ENCODE data around the gene TMEFF2. TPM values are rescaled to one million over a fixed set of nuclear protein-coding genes. Genes with fewer than 3 reads are reported as not detected.

TMEFF2 gene
- total and polyA plus RNA-seq, 10 of the 15 experiments (the other 5 are each of a cell fraction or from before 2014, with no cell fraction given): not detected

DNA sequence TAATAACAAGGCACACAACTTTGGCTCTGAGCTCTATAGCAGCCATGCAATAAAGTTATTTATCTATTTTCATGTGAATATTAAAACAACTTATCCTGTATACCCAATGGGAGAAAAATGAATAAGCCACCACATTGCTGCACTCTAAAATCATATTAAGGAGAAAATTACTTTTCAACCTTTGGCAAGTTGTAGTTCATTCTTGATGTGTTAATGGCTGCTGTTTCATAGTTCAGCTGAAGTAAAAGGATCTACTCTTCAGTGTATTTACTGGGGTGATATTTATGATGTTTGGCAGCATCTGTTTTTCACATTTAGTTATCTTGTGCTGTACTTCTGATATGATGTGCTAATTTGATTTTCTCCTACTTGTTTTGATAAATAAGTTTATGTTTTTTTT, 71.8 kb downstream of the TMEFF2 start:
- Histone ChIP-seq H3K4me1 (ENCODE audit: control insufficient read depth, insufficient read depth, low read length) (no peaks in the 10 kb centered on the region), H3K27ac (ENCODE audit: control insufficient read depth, insufficient read depth) (no peak overlapping the region), H3K27me3 (replicated peaks in 1 of 2; ENCODE audit: control insufficient read depth in 2 of 2, insufficient read depth in 2 of 2, low read length in 1 of 2) (no peaks in the 10 kb centered on the region), H3K36me3 (ENCODE audit: control insufficient read depth in 2 of 2, insufficient read depth in 2 of 2, low read length in 1 of 2) (no peaks in the 10 kb centered on the region), H3K9me3 (replicated peaks; ENCODE audit: control insufficient read depth, insufficient read depth, low read length) (no peaks in the 10 kb centered on the region), H2AFZ (ENCODE audit: control insufficient read depth, low read depth, low read length) (no peak overlapping the region), H3K4me2 (ENCODE audit: control insufficient read depth, insufficient read depth) (no peak overlapping the region), H4K20me1 (ENCODE audit: control insufficient read depth, insufficient read depth) (no peaks in the 10 kb centered on the region), H3K4me3 (no peak overlapping the region), H3K9ac (ENCODE audit: control insufficient read depth, insufficient read depth, low read length) (no peak overlapping the region), H3K79me2 (ENCODE audit: control insufficient read depth, insufficient read depth, low read length) (no peaks in the 10 kb centered on the region)
- DNase-seq (ENCODE audit: low read depth, low spot score) (no peak), FAIRE-seq (no peak), ATAC-seq (no peak)
- TF ChIP-seq KLF5 (IDR thresholded peaks at IDR 0.05; ENCODE audit: partially characterized antibody): no peak
- no peak for TF ChIP-seq BHLHE40 (IDR thresholded peaks at IDR 0.05; ENCODE audit: borderline replicate concordance in 1 of 2, low read depth in 2 of 2, low read length in 1 of 2)
- no peak for TF ChIP-seq EED (IDR thresholded peaks at IDR 0.05; ENCODE audit: low read depth)
- TF ChIP-seq, protein P1, sequence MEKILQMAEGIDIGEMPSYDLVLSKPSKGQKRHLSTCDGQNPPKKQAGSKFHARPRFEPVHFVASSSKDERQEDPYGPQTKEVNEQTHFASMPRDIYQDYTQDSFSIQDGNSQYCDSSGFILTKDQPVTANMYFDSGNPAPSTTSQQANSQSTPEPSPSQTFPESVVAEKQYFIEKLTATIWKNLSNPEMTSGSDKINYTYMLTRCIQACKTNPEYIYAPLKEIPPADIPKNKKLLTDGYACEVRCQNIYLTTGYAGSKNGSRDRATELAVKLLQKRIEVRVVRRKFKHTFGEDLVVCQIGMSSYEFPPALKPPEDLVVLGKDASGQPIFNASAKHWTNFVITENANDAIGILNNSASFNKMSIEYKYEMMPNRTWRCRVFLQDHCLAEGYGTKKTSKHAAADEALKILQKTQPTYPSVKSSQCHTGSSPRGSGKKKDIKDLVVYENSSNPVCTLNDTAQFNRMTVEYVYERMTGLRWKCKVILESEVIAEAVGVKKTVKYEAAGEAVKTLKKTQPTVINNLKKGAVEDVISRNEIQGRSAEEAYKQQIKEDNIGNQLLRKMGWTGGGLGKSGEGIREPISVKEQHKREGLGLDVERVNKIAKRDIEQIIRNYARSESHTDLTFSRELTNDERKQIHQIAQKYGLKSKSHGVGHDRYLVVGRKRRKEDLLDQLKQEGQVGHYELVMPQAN (conservative IDR thresholded peaks at IDR 0.05): no peak
- TF ChIP-seq, protein P2, sequence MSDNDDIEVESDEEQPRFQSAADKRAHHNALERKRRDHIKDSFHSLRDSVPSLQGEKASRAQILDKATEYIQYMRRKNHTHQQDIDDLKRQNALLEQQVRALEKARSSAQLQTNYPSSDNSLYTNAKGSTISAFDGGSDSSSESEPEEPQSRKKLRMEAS (IDR thresholded peaks at IDR 0.05; ENCODE audit: low read depth, low read length): no peak
- RAD21 ChIA-PET (ENCODE audit: unreplicated experiment): no interaction called here
- POLR2A ChIA-PET: no interaction called here
- SMC1A ChIA-PET (ENCODE audit: uncharacterized antibody, unreplicated experiment): interaction anchor here (1.4 to 1.7 kb wide), 2 partner anchors 34 to 118 kb away, joined by 3 to 5 read pairs; no protein-coding TSS in a partner anchor
- intact Hi-C loops (cut with micrococcal nuclease; ENCODE audit: unreplicated experiment) (no loop called here), in situ Hi-C loops (cut with MboI) (no loop called here)
- no TSS peak for BruUV-seq (replicated peaks)
- CTCF ChIA-PET: no interaction called here

DNA sequence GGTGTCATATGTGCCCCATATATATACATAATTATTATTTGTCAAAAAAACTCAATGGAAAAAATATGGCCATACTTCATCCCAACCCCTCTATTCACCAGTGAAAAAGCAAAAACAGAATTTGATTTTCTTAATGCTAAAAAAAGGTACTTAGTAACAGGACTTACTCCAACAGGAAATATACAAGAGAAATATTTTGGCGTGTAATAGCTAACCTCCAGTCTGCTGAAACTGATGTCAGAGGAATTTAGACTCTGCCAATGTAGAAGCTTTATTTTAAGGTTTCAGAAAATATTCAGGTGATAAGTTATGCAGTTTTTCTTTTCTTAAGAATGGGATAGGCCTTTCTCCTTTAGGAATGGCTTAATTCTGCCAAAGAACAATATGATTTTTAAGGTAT, 72.6 kb downstream of the TMEFF2 start:
- Histone ChIP-seq H3K4me3 (no peak overlapping the region), H2AFZ (ENCODE audit: control insufficient read depth, low read depth, low read length) (no peak overlapping the region), H3K27ac (ENCODE audit: control insufficient read depth, insufficient read depth) (no peak overlapping the region), H3K36me3 (ENCODE audit: control insufficient read depth in 2 of 2, insufficient read depth in 2 of 2, low read length in 1 of 2) (no peaks in the 10 kb centered on the region), H3K27me3 (replicated peaks in 1 of 2; ENCODE audit: control insufficient read depth in 2 of 2, insufficient read depth in 2 of 2, low read length in 1 of 2) (no peaks in the 10 kb centered on the region), H3K79me2 (ENCODE audit: control insufficient read depth, insufficient read depth, low read length) (no peaks in the 10 kb centered on the region), H3K9ac (ENCODE audit: control insufficient read depth, insufficient read depth, low read length) (no peak overlapping the region), H3K4me1 (ENCODE audit: control insufficient read depth, insufficient read depth, low read length) (no peaks in the 10 kb centered on the region), H4K20me1 (ENCODE audit: control insufficient read depth, insufficient read depth) (no peaks in the 10 kb centered on the region), H3K9me3 (replicated peaks; ENCODE audit: control insufficient read depth, insufficient read depth, low read length) (no peaks in the 10 kb centered on the region), H3K4me2 (ENCODE audit: control insufficient read depth, insufficient read depth) (no peak overlapping the region)
- SMC1A ChIA-PET (ENCODE audit: uncharacterized antibody, unreplicated experiment): interaction anchor here (1.0 to 1.7 kb wide), 4 partner anchors 12 to 117 kb away, joined by 3 to 5 read pairs (median 4); no protein-coding TSS in a partner anchor
- WGBS (ENCODE audit: insufficient coverage, insufficient replicate concordance, low lambda C conversion rate, missing lambda C conversion rate): 0% methylated on average over 1 of the region's 1 CpG
- in situ Hi-C loops (cut with MboI) (no loop called here), intact Hi-C loops (cut with micrococcal nuclease; ENCODE audit: unreplicated experiment) (no loop called here)
- CTCF ChIA-PET: interaction anchor here (1.0 kb wide), 1 partner anchor 28 kb away, joined by 3 read pairs; no protein-coding TSS in a partner anchor
- BruUV-seq (replicated peaks): no TSS peak
- DNase-seq (ENCODE audit: low read depth, low spot score): no peak
- FAIRE-seq: no peak
- POLR2A ChIA-PET: no interaction called here
- RAD21 ChIA-PET (ENCODE audit: unreplicated experiment): interaction anchor here (0.9 kb wide), 1 partner anchor 40 kb away, joined by 3 read pairs; no protein-coding TSS in a partner anchor
- no peak for ATAC-seq
- TF ChIP-seq CHD4 (IDR thresholded peaks at IDR 0.05) (no peak), MTA3 (IDR thresholded peaks at IDR 0.05; ENCODE audit: borderline replicate concordance, low read length) (no peak), SIN3A (IDR thresholded peaks at IDR 0.05; ENCODE audit: low read depth, low read length) (no peak), SREBF2 (IDR thresholded peaks at IDR 0.05; ENCODE audit: low read length) (no peak), SPI1 (IDR thresholded peaks at IDR 0.05; ENCODE audit: borderline replicate concordance, insufficient read depth, low read depth, low read length) (no peak)
- TF ChIP-seq, protein P3, sequence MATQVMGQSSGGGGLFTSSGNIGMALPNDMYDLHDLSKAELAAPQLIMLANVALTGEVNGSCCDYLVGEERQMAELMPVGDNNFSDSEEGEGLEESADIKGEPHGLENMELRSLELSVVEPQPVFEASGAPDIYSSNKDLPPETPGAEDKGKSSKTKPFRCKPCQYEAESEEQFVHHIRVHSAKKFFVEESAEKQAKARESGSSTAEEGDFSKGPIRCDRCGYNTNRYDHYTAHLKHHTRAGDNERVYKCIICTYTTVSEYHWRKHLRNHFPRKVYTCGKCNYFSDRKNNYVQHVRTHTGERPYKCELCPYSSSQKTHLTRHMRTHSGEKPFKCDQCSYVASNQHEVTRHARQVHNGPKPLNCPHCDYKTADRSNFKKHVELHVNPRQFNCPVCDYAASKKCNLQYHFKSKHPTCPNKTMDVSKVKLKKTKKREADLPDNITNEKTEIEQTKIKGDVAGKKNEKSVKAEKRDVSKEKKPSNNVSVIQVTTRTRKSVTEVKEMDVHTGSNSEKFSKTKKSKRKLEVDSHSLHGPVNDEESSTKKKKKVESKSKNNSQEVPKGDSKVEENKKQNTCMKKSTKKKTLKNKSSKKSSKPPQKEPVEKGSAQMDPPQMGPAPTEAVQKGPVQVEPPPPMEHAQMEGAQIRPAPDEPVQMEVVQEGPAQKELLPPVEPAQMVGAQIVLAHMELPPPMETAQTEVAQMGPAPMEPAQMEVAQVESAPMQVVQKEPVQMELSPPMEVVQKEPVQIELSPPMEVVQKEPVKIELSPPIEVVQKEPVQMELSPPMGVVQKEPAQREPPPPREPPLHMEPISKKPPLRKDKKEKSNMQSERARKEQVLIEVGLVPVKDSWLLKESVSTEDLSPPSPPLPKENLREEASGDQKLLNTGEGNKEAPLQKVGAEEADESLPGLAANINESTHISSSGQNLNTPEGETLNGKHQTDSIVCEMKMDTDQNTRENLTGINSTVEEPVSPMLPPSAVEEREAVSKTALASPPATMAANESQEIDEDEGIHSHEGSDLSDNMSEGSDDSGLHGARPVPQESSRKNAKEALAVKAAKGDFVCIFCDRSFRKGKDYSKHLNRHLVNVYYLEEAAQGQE (IDR thresholded peaks at IDR 0.05; ENCODE audit: low read depth, low read length): no peak
